Endodermal cell (in vitro differentiated cells): ENCODE measurements around the gene NRG2. TPM values are rescaled to one million over a fixed set of nuclear protein-coding genes. Genes with fewer than 3 reads are reported as not detected.

Source experiments
- DNase-seq: peaks from one replicate; pipeline ENCODE4 v3.0.0-alpha.2; 2017
- H3K27ac ChIP-seq: 2 replicates; pipeline ENCODE4 v1.5.1; 2013; ENCODE audit warnings: mild to moderate bottlenecking, low read depth, low read length, moderate library complexity
- H3K27me3 ChIP-seq: 2 replicates; pipeline ENCODE4 v1.6.1; 2013; ENCODE audit warnings: mild to moderate bottlenecking, low read length, moderate library complexity; ENCODE audit not compliant: insufficient read depth, control insufficient read depth, poor library complexity, severe bottlenecking
- H3K36me3 ChIP-seq: 2 replicates; pipeline ENCODE4 v1.7.0; 2013; ENCODE audit warnings: mild to moderate bottlenecking, low read length, moderate library complexity; ENCODE audit not compliant: control insufficient read depth, insufficient read depth
- H3K4me1 ChIP-seq: one replicate; pipeline ENCODE4 v1.7.0; 2013; ENCODE audit warnings: low read length; ENCODE audit not compliant: control insufficient read depth, insufficient read depth
- H3K4me3 ChIP-seq: 2 replicates; pipeline ENCODE4 v1.5.1; 2013; ENCODE audit warnings: mild to moderate bottlenecking, low read length, moderate library complexity
- H3K9ac ChIP-seq: 2 replicates; pipeline ENCODE4 v1.6.1; 2013; ENCODE audit warnings: mild to moderate bottlenecking, low read length, moderate library complexity; ENCODE audit not compliant: poor library complexity, severe bottlenecking; ENCODE audit errors: extremely low read depth
- H3K9me3 ChIP-seq: 2 replicates; pipeline ENCODE4 v1.6.1; 2013; ENCODE audit warnings: mild to moderate bottlenecking, low read length, moderate library complexity; ENCODE audit not compliant: control insufficient read depth
- H3K27ac Mint-ChIP-seq: 2 replicates; pipeline ENCODE4 v1.8.0; 2020; ENCODE audit warnings: mixed read lengths
- H3K27me3 Mint-ChIP-seq: 2 replicates; pipeline ENCODE4 v1.8.0; 2021; ENCODE audit warnings: mild to moderate bottlenecking, mixed read lengths; ENCODE audit not compliant: insufficient read depth
- H3K36me3 Mint-ChIP-seq: 2 replicates; pipeline ENCODE4 v1.8.0; 2020; ENCODE audit warnings: low read depth, mixed read lengths
- H3K4me1 Mint-ChIP-seq: 2 replicates; pipeline ENCODE4 v1.8.0; 2020; ENCODE audit warnings: mixed read lengths
- H3K4me3 Mint-ChIP-seq: 2 replicates; pipeline ENCODE4 v1.8.0; 2020; ENCODE audit warnings: mild to moderate bottlenecking, moderate library complexity, mixed read lengths
- H3K9me3 Mint-ChIP-seq: 2 replicates; pipeline ENCODE4 v1.8.0; 2020; ENCODE audit warnings: mild to moderate bottlenecking, mixed read lengths
- CTCF ChIP-seq: fragments of 200-600 bp; sonication (generic); conservative IDR thresholded peaks from 2 replicates; pipeline ENCODE4 v1.5.0; 2021; ENCODE audit warnings: antibody characterized with exemption, mild to moderate bottlenecking
- WGBS, 2 experiments: methylation state at CpG; one replicate each; pipeline versions ENCODE4 v1.1.5 to v1.1.7; 2013; ENCODE audit warnings: missing lambda C conversion rate in 2 of 2, mixed read lengths in 1 of 2; ENCODE audit not compliant: insufficient coverage in 1 of 2, insufficient read length in 1 of 2; 5-methylcytosine and 5-hydroxymethylcytosine counted together
- total RNA-seq, 2 donors: library from RNA; stranded (reverse); fragmentation: NEBNext Ultra II Directional in 1 of 2; extraction: Animal tissue kit (Norgen Biotek cat#: 25700) in 1 of 2; gene quantifications; 2 replicates in 1 of 2; 3 replicates in 1 of 2; pipeline ENCODE4 v1.2.1, GENCODE V29; 2021

The NRG2 gene
- total RNA-seq, 2 donors from 2014 or later = 10.8 to 12.5 TPM

DNA sequence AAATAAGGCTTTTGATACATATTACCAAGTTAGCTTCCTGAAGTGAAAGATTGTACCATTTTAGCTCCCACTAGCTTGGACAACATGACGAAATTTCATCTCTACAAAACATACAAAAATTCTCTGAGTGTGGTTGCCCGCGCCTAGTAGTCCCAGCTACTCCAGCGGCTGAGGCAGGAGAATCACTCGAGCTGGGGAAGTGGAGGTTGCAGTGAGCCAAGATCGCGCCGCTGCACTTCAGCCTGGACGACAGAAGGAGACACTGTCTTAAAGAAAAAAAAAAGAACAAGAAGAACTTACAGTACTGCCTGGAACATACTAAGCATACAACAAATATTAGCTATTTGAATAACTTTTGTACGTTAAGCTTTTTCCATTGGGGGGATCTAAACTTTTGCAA, 29.7 kb upstream of the NRG2 start:
- no peak for DNase-seq
- no peaks in the 10 kb centered on the region for H3K4me1 Mint-ChIP-seq
- Histone ChIP-seq H3K4me3 (no peak overlapping the region), H3K4me1 (no peaks in the 10 kb centered on the region), H3K9ac (no peak overlapping the region), H3K9me3 (no peaks in the 10 kb centered on the region), H3K36me3 (no peaks in the 10 kb centered on the region), H3K27ac (no peak overlapping the region), H3K27me3 (peaks cover 65% of the 10 kb centered on the region)
- no peak overlapping the region for H3K27ac Mint-ChIP-seq
- no peaks in the 10 kb centered on the region for H3K36me3 Mint-ChIP-seq
- no peaks in the 10 kb centered on the region for H3K9me3 Mint-ChIP-seq
- WGBS, 2 experiments = 62 to 65% methylated on average over 8 to 9 of the region's 10 CpGs
- no peak for TF ChIP-seq CTCF
- H3K27me3 Mint-ChIP-seq = peaks cover 53% of the 10 kb centered on the region
- H3K4me3 Mint-ChIP-seq = no peak overlapping the region

GRCh38 chr5:140060816-140061215, 17.7 kb upstream of the NRG2 start:
- H3K4me3 Mint-ChIP-seq = no peak overlapping the region

DNA sequence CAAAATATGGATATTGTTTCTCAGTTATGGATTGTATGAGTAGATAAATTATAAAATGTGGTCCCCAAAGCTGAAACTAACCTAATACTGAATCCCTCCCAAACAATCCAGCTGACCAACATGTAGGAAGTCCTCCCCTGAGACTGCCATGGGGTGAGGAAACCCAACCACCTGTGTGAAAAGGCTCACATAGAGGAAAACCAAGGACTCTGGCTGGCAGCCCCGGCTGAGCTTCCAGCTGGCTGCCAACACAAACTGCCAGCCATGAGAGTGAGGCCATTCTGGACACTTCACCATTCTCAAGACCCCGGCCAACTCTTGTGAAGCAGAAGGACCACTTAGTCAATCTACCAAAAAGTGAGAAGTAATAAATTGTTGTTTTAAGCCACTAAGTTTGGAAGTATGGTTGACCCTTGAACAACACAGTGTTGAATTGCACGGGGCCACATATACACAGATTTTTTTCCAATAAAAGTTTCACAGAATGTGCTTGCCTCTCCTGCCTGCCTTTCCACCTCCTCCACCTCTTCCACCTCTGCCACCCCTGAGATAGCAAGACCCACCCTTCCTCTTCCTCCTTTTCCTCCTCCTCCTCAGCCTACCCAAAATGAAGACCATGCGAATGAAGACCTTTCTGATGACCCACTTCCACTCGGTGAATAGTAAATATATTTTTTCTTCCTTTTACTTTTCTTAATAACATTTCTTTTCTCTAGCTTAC, 15.3 kb upstream of the NRG2 start:
- no peaks in the 10 kb centered on the region for H3K36me3 Mint-ChIP-seq
- Histone ChIP-seq H3K36me3 (no peaks in the 10 kb centered on the region), H3K27ac (no peak overlapping the region), H3K27me3 (peaks cover 82% of the 10 kb centered on the region), H3K4me3 (no peak overlapping the region), H3K9ac (no peak overlapping the region), H3K4me1 (no peaks in the 10 kb centered on the region), H3K9me3 (no peaks in the 10 kb centered on the region)
- H3K27me3 Mint-ChIP-seq = peaks cover 11% of the 10 kb centered on the region
- no peaks in the 10 kb centered on the region for H3K9me3 Mint-ChIP-seq
- no peaks in the 10 kb centered on the region for H3K4me1 Mint-ChIP-seq
- no peak for TF ChIP-seq CTCF
- no peak overlapping the region for H3K4me3 Mint-ChIP-seq
- DNase-seq = no peak
- no peak overlapping the region for H3K27ac Mint-ChIP-seq
- 60 to 89% methylated on average over 2 to 5 of the region's 5 CpGs for WGBS, 2 experiments

More at GRCh38 chr5:140060816-140061215, 17.7 kb upstream of the NRG2 start:
- Histone ChIP-seq H3K27me3 (peaks cover 92% of the 10 kb centered on the region), H3K36me3 (no peaks in the 10 kb centered on the region), H3K4me1 (no peaks in the 10 kb centered on the region), H3K9me3 (no peaks in the 10 kb centered on the region), H3K27ac (no peak overlapping the region), H3K4me3 (no peak overlapping the region), H3K9ac (no peak overlapping the region)
- peaks cover 22% of the 10 kb centered on the region for H3K27me3 Mint-ChIP-seq
- DNase-seq = no peak
- H3K36me3 Mint-ChIP-seq = no peaks in the 10 kb centered on the region
- WGBS, 2 experiments = 85 to 86% methylated on average over 1 of the region's 1 CpG
- H3K27ac Mint-ChIP-seq = no peak overlapping the region
- no peak for TF ChIP-seq CTCF
- H3K9me3 Mint-ChIP-seq = no peaks in the 10 kb centered on the region
- H3K4me1 Mint-ChIP-seq = no peaks in the 10 kb centered on the region
